Stimulated activated CD8-positive, alpha-beta memory T cell treated with anti-CD3 and anti-CD28 coated beads, Interleukin-4, amount 100 ng/mL, for 4 hours (primary cell): Measurements from ENCODE around the gene PRRT1.
A peak's percentile ranks its signal among the peaks of the same experiment; 100 is the strongest.
"Not testable (repeated sequence)": the region's sequence is repeated elsewhere in the genome, so short reads cannot be mapped to it uniquely, and the experiment has no call there.

Source experiments
- DNase-seq, 2 donors: peaks; one replicate each; pipeline ENCODE4 v3.0.0-alpha.2; 2020; ENCODE audit warnings: low read depth in 2 of 2, low spot score in 1 of 2

Gene PRRT1

DNA sequence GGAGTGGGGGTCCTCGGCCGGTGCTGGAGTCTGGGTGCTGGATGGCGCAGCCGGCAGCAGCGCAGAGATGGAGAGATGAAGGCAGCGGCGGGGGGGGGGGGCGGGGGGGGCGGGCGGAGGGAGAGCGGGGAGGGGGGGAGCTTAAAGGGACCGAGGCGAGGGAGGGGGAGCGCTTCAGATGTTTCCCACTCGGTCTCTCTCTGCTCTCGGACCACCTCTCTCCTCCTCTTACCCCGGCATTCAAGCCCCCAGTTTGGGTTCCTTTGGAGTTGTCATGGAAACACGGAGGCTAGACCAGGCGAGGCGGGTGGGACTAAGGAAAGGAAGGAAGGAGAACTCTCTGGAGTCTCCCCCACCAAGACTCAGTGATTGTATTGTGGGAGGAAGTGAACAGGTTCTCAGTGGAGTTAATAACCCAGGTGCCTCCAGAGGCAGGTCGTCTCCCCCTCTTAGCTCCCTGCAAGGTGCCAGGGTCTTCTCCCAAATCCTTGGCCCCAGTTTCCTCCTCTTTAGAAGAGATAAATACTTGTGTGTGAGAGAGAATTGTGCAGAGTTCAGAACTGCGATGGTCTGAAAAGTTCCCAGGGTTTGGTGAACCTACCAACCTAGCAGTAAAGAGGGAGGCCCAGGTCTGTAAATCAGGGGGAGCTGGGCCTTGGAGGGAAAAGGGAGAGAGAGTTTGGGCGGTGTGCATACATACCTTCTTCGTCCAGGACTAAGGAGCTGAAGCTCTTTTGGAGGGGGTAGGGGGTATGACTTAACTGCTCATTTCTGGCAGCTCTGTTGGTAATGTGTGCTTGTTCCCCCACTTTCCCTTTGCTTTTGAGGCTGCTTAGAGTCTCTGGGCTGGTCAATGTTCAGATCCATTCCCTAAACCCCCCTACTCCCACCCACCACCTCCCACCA, at the start of gene PRRT1:
PRRT1 (minus strand) TSS at position 77 of the 906 bp plus-strand sequence. CDS start 112 bp downstream, outside the sequence.
- no peak for DNase-seq

DNA sequence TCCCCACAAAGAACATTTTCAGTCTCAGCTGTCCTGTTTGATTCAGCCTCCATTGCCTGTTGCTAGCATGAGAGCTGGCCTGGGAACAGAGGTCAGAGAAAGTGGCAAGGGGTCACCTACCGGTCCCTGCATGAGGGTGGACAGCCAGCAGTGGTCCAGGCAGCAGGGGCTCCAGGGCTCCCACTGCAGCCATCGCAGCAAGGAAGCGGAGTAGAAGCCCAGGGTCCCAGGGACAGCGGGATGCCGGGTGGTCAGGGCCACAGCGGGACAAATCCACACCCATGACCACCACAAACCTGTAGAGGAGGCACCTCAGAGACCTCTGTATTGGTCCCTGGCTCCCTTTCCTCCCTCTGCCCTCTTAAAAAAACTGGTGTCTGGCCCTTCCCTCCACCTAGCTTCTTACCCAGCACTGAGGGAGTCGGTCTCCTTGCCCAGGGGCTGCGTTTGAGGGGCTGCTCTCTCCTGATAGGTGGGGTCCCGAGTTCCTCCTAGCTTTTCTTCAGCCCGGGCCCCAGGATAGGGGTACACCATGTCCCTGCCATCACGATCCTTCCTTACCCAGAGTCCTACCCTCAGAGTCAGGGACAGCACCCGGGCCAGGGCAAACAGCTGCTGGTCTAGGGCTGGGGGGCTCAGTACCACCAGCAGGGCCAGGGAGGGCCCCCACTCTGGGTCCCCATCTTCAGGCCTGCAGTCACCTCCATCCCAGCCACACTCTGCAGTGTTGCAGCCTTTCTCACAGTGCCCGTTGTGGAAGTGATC, 49.2 kb upstream of the PRRT1 start:
- DNase-seq = no peak

- no peak for DNase-seq
Observed at GRCh38 chr6:32198866-32199265, 47.1 kb upstream of the PRRT1 start.

- DNase-seq = no peak
Observed at GRCh38 chr6:32198345-32198696, 46.6 kb upstream of the PRRT1 start.

DNA sequence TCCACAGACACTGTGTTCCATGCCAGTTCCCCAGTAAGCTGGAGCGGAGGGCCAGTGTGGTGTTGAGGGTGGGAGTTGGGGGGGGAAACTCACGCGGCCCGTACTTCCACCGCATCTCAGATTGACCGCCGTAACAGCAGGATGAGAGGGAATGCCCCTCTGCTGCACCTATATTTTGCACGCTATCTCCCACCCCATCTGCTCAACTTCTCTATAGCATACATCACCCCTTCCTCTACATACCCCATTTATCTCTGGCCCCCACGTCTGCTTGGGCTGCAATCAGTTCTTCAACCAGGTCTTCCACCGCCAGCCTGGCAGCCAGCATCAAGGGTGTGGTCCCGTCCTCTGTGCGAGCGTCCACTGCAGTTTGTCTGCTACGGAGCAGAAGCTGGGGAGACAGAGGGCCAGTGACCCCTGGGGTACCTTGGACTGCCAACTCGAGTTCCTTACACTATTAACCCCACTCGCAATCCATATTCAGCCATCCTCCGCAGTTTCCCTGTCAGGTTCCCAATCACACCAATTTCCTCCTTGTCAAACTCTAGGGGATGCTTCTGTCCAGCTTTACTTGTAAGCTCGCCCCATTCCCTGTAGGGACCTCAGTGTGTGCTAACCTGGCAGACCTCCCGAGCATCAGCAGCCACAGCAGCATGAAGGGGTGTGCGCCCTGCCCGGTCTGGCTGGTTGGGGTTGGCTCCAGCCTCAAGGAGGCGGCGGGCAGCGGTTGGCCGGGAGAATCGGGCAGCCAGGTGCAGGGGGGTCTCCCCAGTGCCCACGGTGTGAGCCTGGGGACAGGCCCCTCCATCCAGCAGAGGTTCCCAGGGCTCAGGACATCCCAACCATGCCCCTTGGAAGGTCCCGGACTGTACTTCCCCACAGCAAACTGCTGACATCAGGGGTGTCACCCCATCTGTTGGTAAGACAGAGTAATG, 45.2 kb upstream of the PRRT1 start:
- DNase-seq = no peak

GRCh38 chr6:32195902-32196681, 44.4 kb upstream of the PRRT1 start:
- DNase-seq = peak in 1 of 2 donors; percentile 41

GRCh38 chr6:32195652-32195901, 43.8 kb upstream of the PRRT1 start:
- peak; percentile 98 to 100 for DNase-seq

- DNase-seq = no peak
Observed at GRCh38 chr6:32194825-32195651, 43.3 kb upstream of the PRRT1 start.

- no peak for DNase-seq
Observed at GRCh38 chr6:32194388-32194787, 42.6 kb upstream of the PRRT1 start.

DNA sequence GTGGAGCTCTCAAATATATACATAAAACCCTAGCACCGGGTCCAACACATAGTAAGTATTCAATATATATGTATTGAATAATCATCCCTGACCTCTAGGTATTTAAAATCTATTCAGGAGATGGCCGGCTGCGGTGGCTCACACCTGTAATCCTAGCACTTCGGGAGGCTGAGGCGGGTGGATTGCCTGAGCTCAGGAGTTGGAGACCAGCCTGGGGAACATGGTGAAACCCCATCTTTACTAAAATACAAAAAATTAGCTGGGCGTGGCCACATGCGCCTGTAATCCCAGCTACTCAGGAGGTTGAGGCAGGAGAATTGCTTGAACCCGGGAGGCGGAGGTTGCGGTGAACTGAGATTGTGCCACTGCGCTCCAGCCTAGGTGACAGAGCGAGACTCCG, 41.4 kb upstream of the PRRT1 start:
- not testable (repeated sequence) for DNase-seq

- DNase-seq = no peak
Observed at GRCh38 chr6:32192608-32193039, 40.9 kb upstream of the PRRT1 start, which contains the start of gene GPSM3. Gene GPSM3, minus strand, starts transcription at chr6:32192643. Its CDS starts 130 bp downstream, at chr6:32192513.

GRCh38 chr6:32191696-32192607, 40.2 kb upstream of the PRRT1 start:
- no peak for DNase-seq

DNA sequence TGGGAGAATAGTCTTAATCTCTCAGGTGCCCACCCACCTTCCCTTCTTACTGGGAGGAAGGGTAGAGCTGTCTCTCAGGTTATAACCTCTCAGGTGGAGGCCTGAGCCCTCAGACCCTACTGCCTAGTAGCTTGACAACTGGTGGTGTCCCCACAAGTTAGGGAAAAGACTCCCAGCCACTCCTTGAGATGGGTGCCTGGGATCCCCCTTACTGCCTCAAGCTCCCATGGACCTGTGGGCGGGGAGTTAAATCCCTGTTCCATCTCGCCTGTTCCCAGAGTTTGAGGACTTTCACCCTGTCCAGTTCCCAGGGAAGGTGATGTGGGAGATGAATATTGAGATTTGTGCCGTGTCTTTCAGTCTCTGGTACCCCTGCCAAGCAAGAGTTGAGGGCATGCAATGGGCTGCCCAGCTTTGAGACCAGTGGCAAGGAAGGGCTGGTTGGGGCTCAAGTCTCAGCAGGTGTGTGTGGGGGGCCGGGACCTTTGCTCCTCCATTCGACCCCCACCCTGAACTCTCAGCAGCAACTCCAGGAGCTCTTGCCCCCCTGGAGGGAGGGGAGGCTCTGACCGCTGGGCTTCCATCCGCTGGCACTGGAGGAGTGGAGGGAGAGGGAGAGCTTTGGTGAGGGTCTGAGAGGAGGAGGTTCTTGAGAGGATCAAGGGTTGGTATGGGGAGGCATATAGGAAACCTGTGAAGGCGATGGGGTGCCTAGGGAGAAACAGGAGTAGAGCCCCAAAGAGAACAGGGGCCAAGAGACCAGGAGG, 39.4 kb upstream of the PRRT1 start:
- no peak for DNase-seq

- DNase-seq = peak; percentile 64 to 75
Observed at GRCh38 chr6:32190054-32190851, 38.5 kb upstream of the PRRT1 start, which contains the start of gene PBX2. Gene PBX2, minus strand, starts transcription at chr6:32190202. Its CDS starts 287 bp downstream, at chr6:32189915.

- DNase-seq = no peak
Observed at GRCh38 chr6:32189742-32190053, 38.0 kb upstream of the PRRT1 start.

- no peak for DNase-seq
Observed at GRCh38 chr6:32189069-32189741, 37.5 kb upstream of the PRRT1 start.
